Activated naive CD4-positive, alpha-beta T cell treated with anti-CD3 and anti-CD28 coated beads, Interleukin-2, amount 50 U/mL, for 72 hours (primary cell): ENCODE measurements around the gene KLK8. TPM values are rescaled to one million over a fixed set of nuclear protein-coding genes. Genes with fewer than 3 reads are reported as not detected.
"Not testable (repeated sequence)": the region's sequence is repeated elsewhere in the genome, so short reads cannot be mapped to it uniquely, and the experiment has no call there.

Experiments
- ATAC-seq, 2 donors: fragments of 150-1000 bp; cut with Tn5 transposase; 2 replicates each; pipeline ENCODE4 v1.10.0; 2021; ENCODE audit warnings: mild to moderate bottlenecking in 2 of 2, moderate library complexity in 2 of 2
- DNase-seq, 2 donors: peaks; one replicate each; pipeline ENCODE4 v3.0.0; 2021 to 2022; ENCODE audit warnings: low spot score in 2 of 2
- H3K27ac Mint-ChIP-seq, 2 donors: one replicate each; pipeline ENCODE4 v1.8.0; 2022; ENCODE audit warnings: mild to moderate bottlenecking in 2 of 2, mixed read lengths in 2 of 2
- H3K36me3 Mint-ChIP-seq, 2 donors: one replicate each; pipeline ENCODE4 v1.8.0; 2022; ENCODE audit warnings: mixed read lengths in 2 of 2
- H3K9me3 Mint-ChIP-seq, 2 donors: one replicate each; pipeline ENCODE4 v1.8.0; 2022; ENCODE audit warnings: mixed read lengths in 2 of 2
- total RNA-seq, 2 donors: library from RNA; stranded (reverse); gene quantifications; one replicate each; pipeline ENCODE4 v1.2.3, GENCODE V29; 2022

Gene KLK8
- total RNA-seq, 2 donors from 2014 or later = not detected

GRCh38 chr19:50974702-50975556 lies 26.5 kb downstream of the KLK8 start:
- Mint-ChIP-seq H3K9me3 (no peaks in the 10 kb centered on the region), H3K36me3 (no peaks in the 10 kb centered on the region), H3K27ac (no peak overlapping the region)
- DNase-seq = no peak
- no peak for ATAC-seq

- DNase-seq (no peak), ATAC-seq (no peak)
- no peaks in the 10 kb centered on the region for H3K36me3 Mint-ChIP-seq
- H3K27ac Mint-ChIP-seq = no peak overlapping the region
- no peaks in the 10 kb centered on the region for H3K9me3 Mint-ChIP-seq
Measured at GRCh38 chr19:50972795-50973376, 28.5 kb downstream of the KLK8 start.

- not testable (repeated sequence) for ATAC-seq, H3K36me3 Mint-ChIP-seq, DNase-seq, H3K9me3 Mint-ChIP-seq, H3K27ac Mint-ChIP-seq
Measured at GRCh38 chr19:50969810-50970209, 31.6 kb downstream of the KLK8 start.

- DNase-seq (no peak), ATAC-seq (no peak)
- H3K27ac Mint-ChIP-seq = no peak within 1 kb of the TSS
- H3K9me3 Mint-ChIP-seq = no peaks in the 10 kb centered on the region
- H3K36me3 Mint-ChIP-seq = no peaks in the 10 kb centered on the region
Measured at GRCh38 chr19:50969413-50969760, 32.0 kb downstream of the KLK8 start, which contains the start of gene KLK6. Gene KLK6 (minus strand): TSS chr19:50969591. CDS start chr19:50968104, 1,487 bp downstream.

GRCh38 chr19:50968716-50969412 lies 32.5 kb downstream of the KLK8 start:
- no peak for ATAC-seq
- no peak for DNase-seq
- Mint-ChIP-seq H3K9me3 (peaks cover 3% of the 10 kb centered on the region in 2 donors), H3K27ac (no peak overlapping the region), H3K36me3 (no peaks in the 10 kb centered on the region)

- Mint-ChIP-seq H3K27ac (no peak overlapping the region), H3K36me3 (no peaks in the 10 kb centered on the region), H3K9me3 (peaks cover 5 to 7% of the 10 kb centered on the region in 2 donors)
- DNase-seq (no peak), ATAC-seq (no peak)
Measured at GRCh38 chr19:50967929-50968715, 33.3 kb downstream of the KLK8 start.

- DNase-seq (no peak), ATAC-seq (no peak)
- Mint-ChIP-seq H3K36me3 (peaks cover 0 to 16% of the 10 kb centered on the region in 2 donors), H3K9me3 (peaks cover 18 to 27% of the 10 kb centered on the region in 2 donors), H3K27ac (no peak overlapping the region)
Measured at GRCh38 chr19:50964266-50964665, 37.1 kb downstream of the KLK8 start.

GRCh38 chr19:50963381-50963780 lies 38.0 kb downstream of the KLK8 start:
- no peak for ATAC-seq
- Mint-ChIP-seq H3K36me3 (peaks cover 0 to 16% of the 10 kb centered on the region in 2 donors), H3K9me3 (peaks cover 20 to 28% of the 10 kb centered on the region in 2 donors), H3K27ac (no peak overlapping the region)
- DNase-seq = no peak

GRCh38 chr19:50962245-50962644 lies 39.2 kb downstream of the KLK8 start:
- H3K27ac Mint-ChIP-seq = no peak overlapping the region
- DNase-seq (no peak), ATAC-seq (no peak)
- peaks cover 0 to 16% of the 10 kb centered on the region in 2 donors for H3K36me3 Mint-ChIP-seq
- peaks cover 20 to 28% of the 10 kb centered on the region in 2 donors for H3K9me3 Mint-ChIP-seq

- Mint-ChIP-seq H3K9me3 (peaks cover 20 to 28% of the 10 kb centered on the region in 2 donors), H3K27ac (no peak overlapping the region), H3K36me3 (peaks cover 0 to 16% of the 10 kb centered on the region in 2 donors)
- DNase-seq (no peak), ATAC-seq (no peak)
Measured at GRCh38 chr19:50959731-50960500, 41.5 kb downstream of the KLK8 start.

GRCh38 chr19:50957587-50957986 lies 43.8 kb downstream of the KLK8 start:
- H3K36me3 Mint-ChIP-seq = peaks cover 0 to 13% of the 10 kb centered on the region in 2 donors

GRCh38 chr19:50952910-50953309 lies 48.5 kb downstream of the KLK8 start, which contains the start of gene KLK5:
Gene KLK5 (minus strand): TSS chr19:50953038. CDS start chr19:50952657, 381 bp downstream.
- Mint-ChIP-seq H3K36me3 (no peaks in the 10 kb centered on the region), H3K27ac (no peak within 1 kb of the TSS), H3K9me3 (no peaks in the 10 kb centered on the region)
- DNase-seq (no peak), ATAC-seq (no peak)

More at GRCh38 chr19:50957587-50957986, 43.8 kb downstream of the KLK8 start:
- peaks cover 8 to 19% of the 10 kb centered on the region in 2 donors for H3K9me3 Mint-ChIP-seq
- DNase-seq (no peak), ATAC-seq (no peak)
- H3K27ac Mint-ChIP-seq = peak overlapping the region in 1 of 2 donors; percentile 21

- ATAC-seq (no peak), DNase-seq (no peak)
- Mint-ChIP-seq H3K36me3 (no peaks in the 10 kb centered on the region), H3K9me3 (no peaks in the 10 kb centered on the region), H3K27ac (no peak overlapping the region)
Measured at GRCh38 chr19:50949861-50950260, 51.5 kb downstream of the KLK8 start.

- peaks cover 5% of the 10 kb centered on the region in 2 donors for H3K36me3 Mint-ChIP-seq
- DNase-seq (no peak), ATAC-seq (no peak)
- peaks cover 0 to 4% of the 10 kb centered on the region in 2 donors for H3K9me3 Mint-ChIP-seq
- no peak overlapping the region for H3K27ac Mint-ChIP-seq
Measured at GRCh38 chr19:50947123-50947522, 54.3 kb downstream of the KLK8 start.
